GM13976 (cell line): ENCODE data around the gene PPIF.

Experiments
- DNase-seq: peaks from one replicate; pipeline ENCODE4 v3.0.0; 2012; ENCODE audit warnings: low spot score
- CTCF ChIP-seq: IDR thresholded peaks from 2 replicates; pipeline ENCODE4 v1.5.1; 2012; ENCODE audit warnings: borderline replicate concordance, mild to moderate bottlenecking; ENCODE audit not compliant: insufficient read depth; ENCODE audit errors: extremely low read depth, missing control alignments, control extremely low read depth
- in situ Hi-C: fragments of 300-500 bp; cut with MboI; formaldehyde crosslinking; loops from one replicate; pipeline ENCODE4 v1.12.0; 2022; ENCODE audit warnings: low sequenced_read_pairs, mixed read lengths, inconsistent platforms; ENCODE audit not compliant: unreplicated experiment

Gene PPIF

GRCh38 chr10:79313911-79314439 lies 33.3 kb upstream of the PPIF start:
- no peak for TF ChIP-seq CTCF
- in situ Hi-C loops = no loop called here
- DNase-seq = no peak

GRCh38 chr10:79314761-79315601 lies 32.3 kb upstream of the PPIF start:
- in situ Hi-C loops = no loop called here
- no peak for DNase-seq
- TF ChIP-seq CTCF = no peak

GRCh38 chr10:79315602-79315920 lies 31.7 kb upstream of the PPIF start:
- no peak for DNase-seq
- no peak for TF ChIP-seq CTCF
- in situ Hi-C loops = no loop called here

GRCh38 chr10:79316671-79317431 lies 30.4 kb upstream of the PPIF start:
- DNase-seq = peak; percentile 71
- TF ChIP-seq CTCF = no peak
- in situ Hi-C loops = no loop called here

GRCh38 chr10:79318369-79318768 lies 28.9 kb upstream of the PPIF start:
- in situ Hi-C loops = no loop called here
- no peak for TF ChIP-seq CTCF
- no peak for DNase-seq

GRCh38 chr10:79319115-79319771 lies 28.0 kb upstream of the PPIF start:
- no peak for TF ChIP-seq CTCF
- in situ Hi-C loops = no loop called here

More at GRCh38 chr10:79319115-79319771, 28.0 kb upstream of the PPIF start:
- DNase-seq = no peak
